Fibroblast of the aortic adventitia (primary cell): Measurements from ENCODE around the gene ADAMTS15. TPM values are rescaled to one million over a fixed set of nuclear protein-coding genes. Genes with fewer than 3 reads are reported as not detected.
A peak's percentile ranks its signal among the peaks of the same experiment; 100 is the strongest.

Source experiments
- DNase-seq: peaks from one replicate; pipeline ENCODE4 v3.0.0-alpha.2; 2010; ENCODE audit warnings: low read depth
- H3K4me3 ChIP-seq: 2 replicates; pipeline ENCODE4 v1.5.1; 2011; ENCODE audit warnings: low read depth, mild to moderate bottlenecking, control low read depth, low read length, moderate library complexity
- total RNA-seq: library from RNA; depleted of rRNA; stranded (reverse); fragments of >200 nt; gene quantifications from 2 replicates; pipeline ENCODE4 v1.2.3, GENCODE V29; 2012; ENCODE audit warnings: low replicate concordance
- TF ChIP-seq, protein P1 (sequence below): IDR thresholded peaks from 2 replicates; pipeline ENCODE4 v1.5.1; 2011; ENCODE audit warnings: mild to moderate bottlenecking, low read length, control low read depth, inconsistent platforms; ENCODE audit not compliant: insufficient read depth

Gene ADAMTS15
- total RNA-seq, 1 donor, result 30.8 TPM

DNA sequence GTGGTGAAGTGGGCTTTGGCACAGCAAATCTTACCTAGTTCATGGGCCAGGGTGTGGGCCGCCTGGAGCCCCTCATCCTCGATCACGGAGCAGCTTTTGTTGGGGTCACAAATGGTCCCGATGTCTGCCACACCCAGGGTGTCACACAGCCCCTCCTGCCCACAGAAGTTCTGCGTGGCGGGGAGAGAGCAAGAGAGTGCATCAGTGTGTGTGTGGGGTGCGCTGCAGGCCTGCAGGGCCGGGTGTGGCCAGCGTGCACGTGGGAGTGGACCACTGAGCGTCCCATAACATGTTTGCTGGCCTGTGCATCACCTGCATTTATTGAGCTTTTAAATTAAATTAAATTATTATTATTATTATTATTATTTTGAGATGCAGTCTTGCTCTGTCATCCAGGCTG is 31.5 kb upstream of the ADAMTS15 start:
- no peak for DNase-seq
- no peak overlapping the region for H3K4me3 ChIP-seq
- TF ChIP-seq, protein P1, sequence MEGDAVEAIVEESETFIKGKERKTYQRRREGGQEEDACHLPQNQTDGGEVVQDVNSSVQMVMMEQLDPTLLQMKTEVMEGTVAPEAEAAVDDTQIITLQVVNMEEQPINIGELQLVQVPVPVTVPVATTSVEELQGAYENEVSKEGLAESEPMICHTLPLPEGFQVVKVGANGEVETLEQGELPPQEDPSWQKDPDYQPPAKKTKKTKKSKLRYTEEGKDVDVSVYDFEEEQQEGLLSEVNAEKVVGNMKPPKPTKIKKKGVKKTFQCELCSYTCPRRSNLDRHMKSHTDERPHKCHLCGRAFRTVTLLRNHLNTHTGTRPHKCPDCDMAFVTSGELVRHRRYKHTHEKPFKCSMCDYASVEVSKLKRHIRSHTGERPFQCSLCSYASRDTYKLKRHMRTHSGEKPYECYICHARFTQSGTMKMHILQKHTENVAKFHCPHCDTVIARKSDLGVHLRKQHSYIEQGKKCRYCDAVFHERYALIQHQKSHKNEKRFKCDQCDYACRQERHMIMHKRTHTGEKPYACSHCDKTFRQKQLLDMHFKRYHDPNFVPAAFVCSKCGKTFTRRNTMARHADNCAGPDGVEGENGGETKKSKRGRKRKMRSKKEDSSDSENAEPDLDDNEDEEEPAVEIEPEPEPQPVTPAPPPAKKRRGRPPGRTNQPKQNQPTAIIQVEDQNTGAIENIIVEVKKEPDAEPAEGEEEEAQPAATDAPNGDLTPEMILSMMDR, result no peak

GRCh38 chr11:130418210-130418609 is 30.2 kb upstream of the ADAMTS15 start:
- no peak overlapping the region for H3K4me3 ChIP-seq
- TF ChIP-seq, protein P1, result no peak
- DNase-seq, result no peak

DNA sequence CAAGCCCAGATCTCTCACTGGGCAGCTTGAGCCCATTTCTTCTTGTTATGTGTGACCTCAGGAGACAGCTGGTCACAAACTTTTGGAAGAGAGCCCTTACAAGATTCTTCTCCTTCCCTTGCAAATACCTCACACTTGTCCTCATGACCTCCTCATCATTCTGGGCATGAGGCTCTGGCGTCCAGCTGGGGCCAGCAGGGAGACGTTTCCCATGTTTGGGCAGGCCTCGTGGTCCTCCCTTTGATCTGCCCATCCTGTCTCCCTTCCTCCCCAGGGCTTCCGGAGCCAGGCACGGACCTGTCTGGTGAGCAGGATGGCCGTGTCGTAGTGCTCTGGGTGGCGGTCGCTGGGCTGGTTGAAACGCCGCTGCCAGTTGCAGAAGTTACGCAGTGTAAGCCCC is 29.7 kb upstream of the ADAMTS15 start:
- TF ChIP-seq, protein P1, result no peak
- H3K4me3 ChIP-seq, result no peak overlapping the region
- peak; percentile 40 for DNase-seq

GRCh38 chr11:130420478-130421198 is 27.8 kb upstream of the ADAMTS15 start:
- TF ChIP-seq, protein P1, result no peak
- DNase-seq, result peak; percentile 68
- no peak overlapping the region for H3K4me3 ChIP-seq

- no peak for DNase-seq
- TF ChIP-seq, protein P1, result no peak
- no peak overlapping the region for H3K4me3 ChIP-seq
Measured at GRCh38 chr11:130421199-130421585, 27.3 kb upstream of the ADAMTS15 start.

DNA sequence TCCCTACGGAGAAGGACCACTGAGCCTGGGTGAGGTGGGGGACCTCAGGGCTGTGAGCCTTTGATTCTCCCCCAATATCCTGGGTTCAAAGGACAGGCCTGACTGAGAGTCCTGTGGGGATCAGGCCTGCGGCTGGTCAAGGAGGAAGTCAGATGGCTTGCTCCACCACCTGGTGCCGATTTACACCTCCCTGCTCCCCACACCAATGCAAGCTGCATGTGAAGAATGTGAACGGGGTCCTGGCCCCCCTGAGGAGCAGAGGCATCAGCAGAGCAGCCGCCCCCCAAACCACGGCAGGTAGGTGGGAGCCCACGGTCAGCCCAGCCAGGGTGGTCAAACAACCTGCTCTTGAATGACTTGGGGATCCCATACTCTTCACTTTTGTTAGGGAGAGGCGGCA is 26.7 kb upstream of the ADAMTS15 start:
- no peak overlapping the region for H3K4me3 ChIP-seq
- TF ChIP-seq, protein P1, result no peak
- no peak for DNase-seq
